ENCODE data around the gene MIDN.
"Not testable (repeated sequence)": the region's sequence is repeated elsewhere in the genome, so short reads cannot be mapped to it uniquely, and the experiment has no call there.

GRCh38 chr19:1305354-1305753, 57.0 kb downstream of the MIDN start:
- not testable (repeated sequence) for TF ChIP-seq POLR2AphosphoS5 (IDR thresholded peaks at IDR 0.05; ENCODE audit: insufficient read depth in 1 of 2, low read depth in 1 of 2); CTCF (IDR thresholded peaks at IDR 0.05); POLR2A (IDR thresholded peaks at IDR 0.05)

Measured in vagina (tissue), 2 donors.